Measurements from ENCODE around the gene FCN1. TPM values are rescaled to one million over a fixed set of nuclear protein-coding genes. Genes with fewer than 3 reads are reported as not detected.

The FCN1 gene
- total RNA-seq, 1 donor from 2014 or later, result 0.12 TPM

Other genes starting within 250 kb of the FCN1 start
- gene FCN2, start 37.1 kb downstream of the FCN1 start, total RNA-seq, result 0.16 TPM
- 4.9 TPM for gene OLFM1, start 169.8 kb upstream of the FCN1 start, total RNA-seq

All from esophagus mucosa (tissue), 1 donor.